Measurements from ENCODE around the gene SPATA9.

The SPATA9 gene

GRCh38 chr5:95682891-95683290 lies at the start of gene SPATA9:
TSS of gene SPATA9 (minus strand) at chr5:95682991. CDS start at chr5:95682854, 137 bp downstream.
- no peak for DNase-seq (ENCODE audit: low read depth in 4 of 4, low spot score in 1 of 4)

GRCh38 chr5:95731571-95732554 lies 49.1 kb upstream of the SPATA9 start:
- DNase-seq (ENCODE audit: low read depth in 4 of 4, low spot score in 1 of 4): peak in 2 of 4 experiments; percentile 11 to 28

- DNase-seq (ENCODE audit: low read depth in 4 of 4, low spot score in 1 of 4): peak in 2 of 4 experiments; percentile 13 to 15
Measured at GRCh38 chr5:95730730-95731570, 48.2 kb upstream of the SPATA9 start, which contains the start of gene RHOBTB3. TSS of gene RHOBTB3 (plus strand) at chr5:95731336. CDS start at chr5:95731683, 347 bp downstream.

- no peak for DNase-seq (ENCODE audit: low read depth in 4 of 4, low spot score in 1 of 4)
Measured at GRCh38 chr5:95730011-95730700, 47.4 kb upstream of the SPATA9 start.

GRCh38 chr5:95729115-95730010 lies 46.6 kb upstream of the SPATA9 start:
- DNase-seq (ENCODE audit: low read depth in 4 of 4, low spot score in 1 of 4): no peak

GRCh38 chr5:95728494-95729114 lies 45.8 kb upstream of the SPATA9 start:
- DNase-seq (ENCODE audit: low read depth in 4 of 4, low spot score in 1 of 4): no peak

GRCh38 chr5:95727764-95728191 lies 45.0 kb upstream of the SPATA9 start:
- DNase-seq (ENCODE audit: low read depth in 4 of 4, low spot score in 1 of 4): no peak

GRCh38 chr5:95726811-95727763 lies 44.3 kb upstream of the SPATA9 start:
- DNase-seq (ENCODE audit: low read depth in 4 of 4, low spot score in 1 of 4): no peak

GRCh38 chr5:95725937-95726810 lies 43.4 kb upstream of the SPATA9 start:
- DNase-seq (ENCODE audit: low read depth in 4 of 4, low spot score in 1 of 4): no peak

- no peak for DNase-seq (ENCODE audit: low read depth in 4 of 4, low spot score in 1 of 4)
Measured at GRCh38 chr5:95725071-95725820, 42.5 kb upstream of the SPATA9 start.

GRCh38 chr5:95723632-95724369 lies 41.0 kb upstream of the SPATA9 start:
- DNase-seq (ENCODE audit: low read depth in 4 of 4, low spot score in 1 of 4): no peak

- DNase-seq (ENCODE audit: low read depth in 4 of 4, low spot score in 1 of 4): no peak
Measured at GRCh38 chr5:95721582-95722295, 38.9 kb upstream of the SPATA9 start.

- no peak for DNase-seq (ENCODE audit: low read depth in 4 of 4, low spot score in 1 of 4)
Measured at GRCh38 chr5:95720094-95720786, 37.4 kb upstream of the SPATA9 start.

- DNase-seq (ENCODE audit: low read depth in 4 of 4, low spot score in 1 of 4): no peak
Measured at GRCh38 chr5:95718738-95719137, 35.9 kb upstream of the SPATA9 start.

GRCh38 chr5:95718203-95718602 lies 35.4 kb upstream of the SPATA9 start:
- no peak for DNase-seq (ENCODE audit: low read depth in 4 of 4, low spot score in 1 of 4)

Data from stimulated activated CD4-positive, alpha-beta T cell treated with anti-CD3 and anti-CD28 coated beads, Interleukin-1b, Interleukin-23, amount 100 ng/mL, for 24 hours (primary cell).